Esophagus muscularis mucosa (tissue), 4 donors: ENCODE measurements around the gene FZD1. TPM values are rescaled to one million over a fixed set of nuclear protein-coding genes. Genes with fewer than 3 reads are reported as not detected.

Source experiments
- DNase-seq: peaks from one replicate; pipeline ENCODE4 v3.0.0-alpha.2; 2017; ENCODE audit errors: extremely low spot score
- H3K27ac ChIP-seq, 4 donors: fragments of 200-600 bp; sonication (generic); replicated peaks in 1 of 4; 1 replicate in 3 of 4; 2 replicates in 1 of 4; pipeline ENCODE4 v1.5.1; 2016 to 2019; ENCODE audit warnings: mild to moderate bottlenecking in 1 of 4
- H3K27me3 ChIP-seq, 4 donors: fragments of 200-600 bp; sonication (generic); one replicate each; pipeline versions ENCODE4 v1.5.1 to v1.6.0; 2016 to 2019
- H3K36me3 ChIP-seq, 4 donors: fragments of 200-600 bp; sonication (generic); one replicate each; pipeline ENCODE4 v1.5.1; 2016 to 2019
- H3K4me1 ChIP-seq, 4 donors: fragments of 200-600 bp; sonication (generic); one replicate each; pipeline ENCODE4 v1.5.1; 2016 to 2019
- H3K4me3 ChIP-seq, 4 donors: fragments of 200-600 bp; sonication (generic); 1 replicate in 2 of 4; 2 replicates in 2 of 4; pipeline ENCODE4 v1.5.1; 2016 to 2019; ENCODE audit warnings: mild to moderate bottlenecking in 4 of 4, moderate library complexity in 1 of 4
- H3K9me3 ChIP-seq, 4 donors: fragments of 200-600 bp; sonication (generic); 1 replicate in 3 of 4; 2 replicates in 1 of 4; pipeline ENCODE4 v1.5.1; 2016 to 2019
- CTCF ChIP-seq, 3 experiments: fragments of 200-600 bp in 2 of 3; fragments of 450-650 bp in 1 of 3; sonication (generic) in 2 of 3; IDR thresholded peaks; one replicate each; pipeline ENCODE4 v1.5.1; 2017 to 2019; ENCODE audit warnings: antibody characterized with exemption in 3 of 3, mild to moderate bottlenecking in 2 of 3, moderate library complexity in 1 of 3
- EP300 ChIP-seq: sonication (generic); formaldehyde crosslinking; IDR thresholded peaks from one replicate; pipeline ENCODE4 v1.6.1; 2017; ENCODE audit warnings: antibody characterized with exemption
- POLR2A ChIP-seq: fragments of 450-650 bp; IDR thresholded peaks from one replicate; pipeline ENCODE4 v1.6.1; 2017; ENCODE audit warnings: antibody characterized with exemption, moderate library complexity, mild to moderate bottlenecking, low read depth
- POLR2AphosphoS5 ChIP-seq, 2 donors: sonication (generic); formaldehyde crosslinking; IDR thresholded peaks; one replicate each; pipeline ENCODE4 v1.6.1; 2017; ENCODE audit warnings: antibody characterized with exemption in 2 of 2
- WGBS: methylation state at CpG from one replicate; pipeline ENCODE4 v1.1.5; 2018; 5-methylcytosine and 5-hydroxymethylcytosine counted together
- intact Hi-C: fragments of 100-400 bp; cut with DNase I; formaldehyde crosslinking; loops from one replicate; pipeline ENCODE4 v1.15.1; 2023
- total RNA-seq, 4 donors: library from RNA; depleted of rRNA; stranded (reverse); fragments of >200 nt; gene quantifications; one replicate each; pipeline versions ENCODE4 v1.1.0 to v1.2.1, GENCODE V29; 2016

The FZD1 gene
- total RNA-seq, 4 donors from 2014 or later, result 12.0 to 22.2 (median 17.4) TPM

- Histone ChIP-seq H3K27ac (peak overlapping the region; percentile 94 to 98 (median 96)), H3K4me3 (peak overlapping the region; percentile 72 to 88 (median 88)), H3K9me3 (no peaks in the 10 kb centered on the region), H3K4me1 (peaks cover 14 to 39% (median 35%) of the 10 kb centered on the region in 4 donors), H3K27me3 (no peaks in the 10 kb centered on the region), H3K36me3 (no peaks in the 10 kb centered on the region)
- WGBS, result under 1% methylated on average over 32 of the region's 32 CpGs
- TF ChIP-seq POLR2A (no peak), EP300 (no peak), POLR2AphosphoS5 (IDR thresholded peaks at IDR 0.05) (no peak), CTCF (IDR thresholded peaks at IDR 0.05) (no peak)
- DNase-seq, result no peak
- intact Hi-C loops, result loop anchor here (2.0 kb wide), 1 partner anchor 181 kb away; no protein-coding TSS in a partner anchor
Measured at GRCh38 chr7:91263384-91264045, 718 bp upstream of the FZD1 start.

GRCh38 chr7:91264924-91265681, 870 bp downstream of the FZD1 start:
- H3K27ac ChIP-seq, result peak overlapping the region; percentile 94 to 98 (median 96)
- DNase-seq, result no peak
- 0% methylated on average over 27 of the region's 78 CpGs for WGBS
- H3K9me3 ChIP-seq, result no peaks in the 10 kb centered on the region
- peak overlapping the region; percentile 72 to 88 (median 88) for H3K4me3 ChIP-seq
- no peak for TF ChIP-seq CTCF (IDR thresholded peaks at IDR 0.05)
- no peak for TF ChIP-seq POLR2A
- peak; percentile 19 to 33 for TF ChIP-seq POLR2AphosphoS5 (IDR thresholded peaks at IDR 0.05)
- TF ChIP-seq EP300, result no peak
- H3K27me3 ChIP-seq, result no peaks in the 10 kb centered on the region
- H3K4me1 ChIP-seq, result peaks cover 14 to 39% (median 35%) of the 10 kb centered on the region in 4 donors
- no peaks in the 10 kb centered on the region for H3K36me3 ChIP-seq
- intact Hi-C loops, result no loop called here

GRCh38 chr7:91265693-91266066, 1.4 kb downstream of the FZD1 start:
- intact Hi-C loops, result no loop called here
- Histone ChIP-seq H3K27me3 (no peaks in the 10 kb centered on the region), H3K36me3 (no peaks in the 10 kb centered on the region), H3K4me3 (peak overlapping the region; percentile 72 to 88 (median 88)), H3K27ac (peak overlapping the region; percentile 94 to 98 (median 96)), H3K9me3 (no peaks in the 10 kb centered on the region), H3K4me1 (peaks cover 14 to 39% (median 35%) of the 10 kb centered on the region in 4 donors)
- 25% methylated on average over 8 of the region's 31 CpGs for WGBS
- TF ChIP-seq EP300, result no peak
- TF ChIP-seq POLR2AphosphoS5 (IDR thresholded peaks at IDR 0.05), result no peak
- no peak for TF ChIP-seq CTCF (IDR thresholded peaks at IDR 0.05)
- no peak for TF ChIP-seq POLR2A
- no peak for DNase-seq

- no peak for DNase-seq
- peak overlapping the region in 1 of 4 donors; percentile 95 for H3K27ac ChIP-seq
- TF ChIP-seq POLR2A (no peak), CTCF (IDR thresholded peaks at IDR 0.05) (no peak), POLR2AphosphoS5 (IDR thresholded peaks at IDR 0.05) (no peak), EP300 (no peak)
- intact Hi-C loops, result no loop called here
- 55% methylated on average over 41 of the region's 43 CpGs for whole genome bisulfite sequencing
- H3K36me3 ChIP-seq, result no peaks in the 10 kb centered on the region
- peak overlapping the region; percentile 72 to 88 (median 88) for H3K4me3 ChIP-seq
- H3K9me3 ChIP-seq, result no peaks in the 10 kb centered on the region
- H3K4me1 ChIP-seq, result peaks cover 14 to 39% (median 35%) of the 10 kb centered on the region in 4 donors
- no peaks in the 10 kb centered on the region for H3K27me3 ChIP-seq
Measured at GRCh38 chr7:91266067-91266688, 1.9 kb downstream of the FZD1 start.
